IPS-18c (cell line): ENCODE measurements around the gene FGGY.

Experiments
- H3K4me3 ChIP-seq: 2 replicates; pipeline ENCODE4 v1.7.0; 2013; ENCODE audit warnings: low read depth, mild to moderate bottlenecking, low read length, moderate library complexity; ENCODE audit not compliant: insufficient read depth
- H3K9me3 ChIP-seq: one replicate; pipeline ENCODE4 v1.6.1; 2013; ENCODE audit warnings: mild to moderate bottlenecking, low read length, moderate library complexity; ENCODE audit not compliant: control insufficient read depth, insufficient read depth

FGGY gene

GRCh38 chr1:59788825-59789224 lies 491.9 kb downstream of the FGGY start:
- H3K9me3 ChIP-seq = peaks cover 5% of the 10 kb centered on the region
- no peak overlapping the region for H3K4me3 ChIP-seq

GRCh38 chr1:59798600-59798999 lies 501.7 kb downstream of the FGGY start:
- no peaks in the 10 kb centered on the region for H3K9me3 ChIP-seq
- H3K4me3 ChIP-seq = no peak overlapping the region

- H3K4me3 ChIP-seq = no peak overlapping the region
- H3K9me3 ChIP-seq = no peaks in the 10 kb centered on the region
These were observed 506.7 kb downstream of the FGGY start for GRCh38 chr1:59803458-59804038.

- Histone ChIP-seq H3K4me3 (no peak overlapping the region), H3K9me3 (no peaks in the 10 kb centered on the region)
These were observed 507.4 kb downstream of the FGGY start for GRCh38 chr1:59804301-59804700.

GRCh38 chr1:59805554-59805953 lies 508.7 kb downstream of the FGGY start:
- no peak overlapping the region for H3K4me3 ChIP-seq

More at GRCh38 chr1:59805554-59805953, 508.7 kb downstream of the FGGY start:
- H3K9me3 ChIP-seq = no peaks in the 10 kb centered on the region
